ENCODE measurements around the gene DHRS3. TPM values are rescaled to one million over a fixed set of nuclear protein-coding genes. Genes with fewer than 3 reads are reported as not detected.

Gene DHRS3
- polyA plus RNA-seq, 2 donors, result 73.1 to 83.7 TPM

- Histone ChIP-seq H3K36me3 (ENCODE audit: control insufficient read depth in 2 of 2, insufficient read depth in 2 of 2, low read length in 1 of 2) (peaks cover 0 to 44% of the 10 kb centered on the region in 2 donors), H3K4me3 (ENCODE audit: low read depth in 1 of 2, low read length in 2 of 2) (no peak overlapping the region), H3K4me1 (ENCODE audit: control insufficient read depth in 2 of 2, insufficient read depth in 2 of 2, low read length in 1 of 2) (peaks cover 0 to 7% of the 10 kb centered on the region in 2 donors), H3K27ac (ENCODE audit: low read depth in 2 of 2, low read length in 1 of 2) (peak overlapping the region; percentile 13 to 45), H3K27me3 (ENCODE audit: control insufficient read depth in 1 of 2, insufficient read depth in 2 of 2, low read length in 2 of 2) (no peaks in the 10 kb centered on the region), H3K9me3 (ENCODE audit: control insufficient read depth in 2 of 2, insufficient read depth in 1 of 2, low read depth in 1 of 2, low read length in 1 of 2) (no peaks in the 10 kb centered on the region)
- 79 to 82% methylated on average over 9 of the region's 9 CpGs for WGBS, 2 donors
Measured at GRCh38 chr1:12573015-12573825, 44.8 kb downstream of the DHRS3 start.

GRCh38 chr1:12572522-12572921 is 45.5 kb downstream of the DHRS3 start:
- H3K27ac ChIP-seq (ENCODE audit: low read depth in 2 of 2, low read length in 1 of 2), result peak overlapping the region in 1 of 2 donors; percentile 45
- H3K4me1 ChIP-seq (ENCODE audit: control insufficient read depth in 2 of 2, insufficient read depth in 2 of 2, low read length in 1 of 2), result peaks cover 0 to 7% of the 10 kb centered on the region in 2 donors
- no peaks in the 10 kb centered on the region for H3K9me3 ChIP-seq (ENCODE audit: control insufficient read depth in 2 of 2, insufficient read depth in 1 of 2, low read depth in 1 of 2, low read length in 1 of 2)
- no peak overlapping the region for H3K4me3 ChIP-seq (ENCODE audit: low read depth in 1 of 2, low read length in 2 of 2)
- WGBS, 2 donors, result 84 to 87% methylated on average over 7 of the region's 7 CpGs
- no peaks in the 10 kb centered on the region for H3K27me3 ChIP-seq (ENCODE audit: control insufficient read depth in 1 of 2, insufficient read depth in 2 of 2, low read length in 2 of 2)
- peaks cover 0 to 47% of the 10 kb centered on the region in 2 donors for H3K36me3 ChIP-seq (ENCODE audit: control insufficient read depth in 2 of 2, insufficient read depth in 2 of 2, low read length in 1 of 2)

GRCh38 chr1:12570291-12570690 is 47.7 kb downstream of the DHRS3 start:
- H3K36me3 ChIP-seq (ENCODE audit: control insufficient read depth in 2 of 2, insufficient read depth in 2 of 2, low read length in 1 of 2), result peaks cover 0 to 50% of the 10 kb centered on the region in 2 donors
- no peaks in the 10 kb centered on the region for H3K27me3 ChIP-seq (ENCODE audit: control insufficient read depth in 1 of 2, insufficient read depth in 2 of 2, low read length in 2 of 2)
- no peak overlapping the region for H3K4me3 ChIP-seq (ENCODE audit: low read depth in 1 of 2, low read length in 2 of 2)
- no peaks in the 10 kb centered on the region for H3K9me3 ChIP-seq (ENCODE audit: control insufficient read depth in 2 of 2, insufficient read depth in 1 of 2, low read depth in 1 of 2, low read length in 1 of 2)
- whole genome bisulfite sequencing, 2 donors, result 78 to 84% methylated on average over 5 of the region's 5 CpGs
- H3K4me1 ChIP-seq (ENCODE audit: control insufficient read depth in 2 of 2, insufficient read depth in 2 of 2, low read length in 1 of 2), result peaks cover 0 to 7% of the 10 kb centered on the region in 2 donors
- H3K27ac ChIP-seq (ENCODE audit: low read depth in 2 of 2, low read length in 1 of 2), result no peak overlapping the region

GRCh38 chr1:12568009-12568767 is 49.8 kb downstream of the DHRS3 start:
- H3K4me1 ChIP-seq (ENCODE audit: control insufficient read depth in 2 of 2, insufficient read depth in 2 of 2, low read length in 1 of 2), result peaks cover 0 to 3% of the 10 kb centered on the region in 2 donors
- 94 to 95% methylated on average over 14 of the region's 14 CpGs for WGBS, 2 donors
- no peaks in the 10 kb centered on the region for H3K27me3 ChIP-seq (ENCODE audit: control insufficient read depth in 1 of 2, insufficient read depth in 2 of 2, low read length in 2 of 2)
- peaks cover 0 to 6% of the 10 kb centered on the region in 2 donors for H3K9me3 ChIP-seq (ENCODE audit: control insufficient read depth in 2 of 2, insufficient read depth in 1 of 2, low read depth in 1 of 2, low read length in 1 of 2)
- peaks cover 0 to 39% of the 10 kb centered on the region in 2 donors for H3K36me3 ChIP-seq (ENCODE audit: control insufficient read depth in 2 of 2, insufficient read depth in 2 of 2, low read length in 1 of 2)
- H3K4me3 ChIP-seq (ENCODE audit: low read depth in 1 of 2, low read length in 2 of 2), result no peak overlapping the region
- no peak overlapping the region for H3K27ac ChIP-seq (ENCODE audit: low read depth in 2 of 2, low read length in 1 of 2)

GRCh38 chr1:12567288-12567819 is 50.7 kb downstream of the DHRS3 start:
- Histone ChIP-seq H3K36me3 (ENCODE audit: control insufficient read depth in 2 of 2, insufficient read depth in 2 of 2, low read length in 1 of 2) (peaks cover 0 to 31% of the 10 kb centered on the region in 2 donors), H3K4me1 (ENCODE audit: control insufficient read depth in 2 of 2, insufficient read depth in 2 of 2, low read length in 1 of 2) (no peaks in the 10 kb centered on the region), H3K27me3 (ENCODE audit: control insufficient read depth in 1 of 2, insufficient read depth in 2 of 2, low read length in 2 of 2) (no peaks in the 10 kb centered on the region), H3K9me3 (ENCODE audit: control insufficient read depth in 2 of 2, insufficient read depth in 1 of 2, low read depth in 1 of 2, low read length in 1 of 2) (peaks cover 0 to 7% of the 10 kb centered on the region in 2 donors), H3K4me3 (ENCODE audit: low read depth in 1 of 2, low read length in 2 of 2) (no peak overlapping the region), H3K27ac (ENCODE audit: low read depth in 2 of 2, low read length in 1 of 2) (peak overlapping the region in 1 of 2 donors; percentile 36)
- WGBS, 2 donors, result 87 to 88% methylated on average over 9 of the region's 9 CpGs

- Histone ChIP-seq H3K4me1 (ENCODE audit: control insufficient read depth in 2 of 2, insufficient read depth in 2 of 2, low read length in 1 of 2) (no peaks in the 10 kb centered on the region), H3K4me3 (ENCODE audit: low read depth in 1 of 2, low read length in 2 of 2) (no peak overlapping the region), H3K27me3 (ENCODE audit: control insufficient read depth in 1 of 2, insufficient read depth in 2 of 2, low read length in 2 of 2) (no peaks in the 10 kb centered on the region), H3K27ac (ENCODE audit: low read depth in 2 of 2, low read length in 1 of 2) (no peak overlapping the region), H3K9me3 (ENCODE audit: control insufficient read depth in 2 of 2, insufficient read depth in 1 of 2, low read depth in 1 of 2, low read length in 1 of 2) (peaks cover 0 to 7% of the 10 kb centered on the region in 2 donors), H3K36me3 (ENCODE audit: control insufficient read depth in 2 of 2, insufficient read depth in 2 of 2, low read length in 1 of 2) (peaks cover 0 to 27% of the 10 kb centered on the region in 2 donors)
- 70 to 77% methylated on average over 9 of the region's 9 CpGs for WGBS, 2 donors
Measured at GRCh38 chr1:12566484-12567287, 51.3 kb downstream of the DHRS3 start.

- Histone ChIP-seq H3K27ac (ENCODE audit: low read depth in 2 of 2, low read length in 1 of 2) (no peak overlapping the region), H3K9me3 (ENCODE audit: control insufficient read depth in 2 of 2, insufficient read depth in 1 of 2, low read depth in 1 of 2, low read length in 1 of 2) (peaks cover 0 to 7% of the 10 kb centered on the region in 2 donors), H3K36me3 (ENCODE audit: control insufficient read depth in 2 of 2, insufficient read depth in 2 of 2, low read length in 1 of 2) (peaks cover 0 to 25% of the 10 kb centered on the region in 2 donors), H3K4me1 (ENCODE audit: control insufficient read depth in 2 of 2, insufficient read depth in 2 of 2, low read length in 1 of 2) (peaks cover 0 to 3% of the 10 kb centered on the region in 2 donors), H3K4me3 (ENCODE audit: low read depth in 1 of 2, low read length in 2 of 2) (no peak overlapping the region), H3K27me3 (ENCODE audit: control insufficient read depth in 1 of 2, insufficient read depth in 2 of 2, low read length in 2 of 2) (no peaks in the 10 kb centered on the region)
- 81 to 83% methylated on average over 7 of the region's 7 CpGs for WGBS, 2 donors
Measured at GRCh38 chr1:12565966-12566352, 52.1 kb downstream of the DHRS3 start.

GRCh38 chr1:12565094-12565965 is 52.7 kb downstream of the DHRS3 start:
- Histone ChIP-seq H3K4me3 (ENCODE audit: low read depth in 1 of 2, low read length in 2 of 2) (no peak overlapping the region), H3K36me3 (ENCODE audit: control insufficient read depth in 2 of 2, insufficient read depth in 2 of 2, low read length in 1 of 2) (peaks cover 0 to 20% of the 10 kb centered on the region in 2 donors), H3K4me1 (ENCODE audit: control insufficient read depth in 2 of 2, insufficient read depth in 2 of 2, low read length in 1 of 2) (peaks cover 0 to 3% of the 10 kb centered on the region in 2 donors), H3K27me3 (ENCODE audit: control insufficient read depth in 1 of 2, insufficient read depth in 2 of 2, low read length in 2 of 2) (no peaks in the 10 kb centered on the region), H3K27ac (ENCODE audit: low read depth in 2 of 2, low read length in 1 of 2) (peak overlapping the region in 1 of 2 donors; percentile 38), H3K9me3 (ENCODE audit: control insufficient read depth in 2 of 2, insufficient read depth in 1 of 2, low read depth in 1 of 2, low read length in 1 of 2) (peaks cover 0 to 7% of the 10 kb centered on the region in 2 donors)
- 67 to 75% methylated on average over 10 of the region's 10 CpGs for WGBS, 2 donors

Data from esophagus (tissue), 2 donors.